ENCODE measurements around the gene CCBE1.

CCBE1 gene

GRCh38 chr18:59675346-59675745 lies 21.9 kb downstream of the CCBE1 start:
- DNase-seq, result no peak

GRCh38 chr18:59674903-59675270 lies 22.3 kb downstream of the CCBE1 start:
- no peak for DNase-seq

- DNase-seq, result no peak
These were observed 22.9 kb downstream of the CCBE1 start for GRCh38 chr18:59674186-59674902.

- DNase-seq, result no peak
These were observed 24.9 kb downstream of the CCBE1 start for GRCh38 chr18:59672235-59672711.

- DNase-seq, result no peak
These were observed 25.7 kb downstream of the CCBE1 start for GRCh38 chr18:59671551-59671950.

- peak; percentile 80 for DNase-seq
These were observed 27.2 kb downstream of the CCBE1 start for GRCh38 chr18:59669872-59670657.

- no peak for DNase-seq
These were observed 29.7 kb downstream of the CCBE1 start for GRCh38 chr18:59667488-59667887.

GRCh38 chr18:59666007-59666402 lies 31.2 kb downstream of the CCBE1 start:
- peak; percentile 73 for DNase-seq

GRCh38 chr18:59665057-59666006 lies 31.9 kb downstream of the CCBE1 start:
- peak; percentile 66 for DNase-seq

GRCh38 chr18:59664329-59664728 lies 32.9 kb downstream of the CCBE1 start:
- DNase-seq, result no peak

GRCh38 chr18:59663096-59663495 lies 34.1 kb downstream of the CCBE1 start:
- DNase-seq, result no peak

- DNase-seq, result peak; percentile 59
These were observed 35.1 kb downstream of the CCBE1 start for GRCh38 chr18:59661891-59662701.

GRCh38 chr18:59660786-59661743 lies 36.2 kb downstream of the CCBE1 start:
- DNase-seq, result peak; percentile 80

- DNase-seq, result no peak
These were observed 36.9 kb downstream of the CCBE1 start for GRCh38 chr18:59660366-59660765.

- peak; percentile 63 for DNase-seq
These were observed 37.6 kb downstream of the CCBE1 start for GRCh38 chr18:59659508-59660170.

- no peak for DNase-seq
These were observed 38.3 kb downstream of the CCBE1 start for GRCh38 chr18:59658941-59659340.

- no peak for DNase-seq
These were observed 40.2 kb downstream of the CCBE1 start for GRCh38 chr18:59657012-59657411.

- DNase-seq, result no peak
These were observed 40.8 kb downstream of the CCBE1 start for GRCh38 chr18:59656373-59656887.

GRCh38 chr18:59655676-59656075 lies 41.5 kb downstream of the CCBE1 start:
- DNase-seq, result no peak

GRCh38 chr18:59651071-59651470 lies 46.2 kb downstream of the CCBE1 start:
- DNase-seq, result no peak
